Activated CD4-positive, alpha-beta T cell treated with anti-CD3 and anti-CD28 coated beads for 48 hours (primary cell): Measurements from ENCODE around the gene PARD6G.

Source experiments
- DNase-seq: peaks from one replicate; pipeline ENCODE4 v3.0.0-alpha.2; 2020

Gene PARD6G

DNA sequence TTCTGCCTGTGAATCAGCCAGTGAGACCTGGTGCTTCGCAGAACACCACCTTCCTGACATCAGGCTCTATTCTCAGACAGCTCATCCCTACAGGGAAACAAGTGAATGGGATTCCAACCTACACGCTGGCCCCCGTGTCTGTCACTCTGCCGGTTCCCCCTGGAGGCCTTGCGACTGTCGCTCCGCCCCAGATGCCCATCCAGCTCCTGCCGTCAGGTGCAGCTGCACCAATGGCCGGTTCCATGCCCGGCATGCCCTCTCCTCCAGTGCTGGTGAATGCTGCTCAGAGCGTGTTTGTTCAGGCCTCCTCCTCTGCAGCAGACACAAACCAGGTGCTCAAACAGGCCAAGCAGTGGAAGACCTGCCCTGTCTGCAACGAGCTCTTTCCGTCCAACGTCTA, 110.2 kb downstream of the PARD6G start:
- no peak for DNase-seq

DNA sequence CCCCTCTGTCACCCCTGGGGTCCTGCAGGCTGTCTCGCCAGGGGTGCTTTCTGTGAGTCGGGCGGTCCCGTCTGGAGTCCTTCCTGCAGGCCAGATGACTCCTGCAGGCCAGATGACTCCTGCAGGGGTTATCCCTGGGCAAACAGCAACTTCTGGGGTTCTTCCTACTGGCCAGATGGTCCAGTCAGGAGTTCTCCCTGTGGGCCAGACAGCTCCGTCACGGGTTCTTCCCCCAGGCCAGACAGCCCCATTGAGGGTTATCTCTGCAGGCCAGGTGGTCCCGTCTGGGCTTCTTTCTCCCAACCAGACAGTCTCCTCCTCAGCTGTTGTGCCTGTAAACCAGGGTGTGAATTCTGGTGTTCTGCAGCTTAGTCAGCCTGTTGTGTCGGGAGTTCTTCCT, 110.6 kb downstream of the PARD6G start:
- no peak for DNase-seq

DNA sequence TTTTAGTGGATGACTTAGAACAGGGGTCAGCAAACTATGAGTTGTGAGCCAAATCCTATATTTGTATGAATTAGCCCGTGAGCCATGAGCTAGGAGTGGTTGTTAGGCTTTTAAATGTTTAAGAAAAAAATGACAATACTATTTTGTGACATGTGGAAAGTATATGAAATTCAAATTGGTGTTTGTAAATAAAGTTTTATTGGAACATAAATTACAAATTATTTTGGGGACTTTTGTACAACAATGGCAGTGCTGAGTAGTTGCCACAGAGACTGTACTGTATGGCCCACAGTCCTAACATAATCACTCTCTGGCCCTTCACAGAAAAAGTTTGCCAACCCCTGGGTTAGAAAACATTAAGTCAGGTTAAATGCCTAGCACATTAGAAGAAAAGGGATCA, 112.2 kb downstream of the PARD6G start:
- DNase-seq, result no peak

DNA sequence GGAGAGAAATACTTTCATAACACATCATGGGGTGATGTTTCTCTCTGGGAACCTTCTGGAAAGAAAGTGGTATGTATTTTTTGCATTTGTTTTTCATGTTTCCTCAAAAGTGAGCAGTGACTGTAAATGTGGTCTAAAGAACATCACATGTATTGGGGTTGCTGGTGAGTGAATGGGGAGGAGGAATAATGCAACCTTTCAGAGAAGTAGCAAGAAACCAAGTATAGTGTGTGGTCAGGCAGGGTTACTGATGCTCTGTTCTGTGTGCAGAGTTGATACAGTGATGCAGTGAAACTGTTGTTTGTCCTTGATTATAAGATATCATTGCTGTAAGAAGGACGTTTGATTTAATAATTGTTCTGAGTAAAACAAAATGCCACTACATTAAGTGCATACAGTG, 114.2 kb downstream of the PARD6G start:
- DNase-seq, result no peak

DNA sequence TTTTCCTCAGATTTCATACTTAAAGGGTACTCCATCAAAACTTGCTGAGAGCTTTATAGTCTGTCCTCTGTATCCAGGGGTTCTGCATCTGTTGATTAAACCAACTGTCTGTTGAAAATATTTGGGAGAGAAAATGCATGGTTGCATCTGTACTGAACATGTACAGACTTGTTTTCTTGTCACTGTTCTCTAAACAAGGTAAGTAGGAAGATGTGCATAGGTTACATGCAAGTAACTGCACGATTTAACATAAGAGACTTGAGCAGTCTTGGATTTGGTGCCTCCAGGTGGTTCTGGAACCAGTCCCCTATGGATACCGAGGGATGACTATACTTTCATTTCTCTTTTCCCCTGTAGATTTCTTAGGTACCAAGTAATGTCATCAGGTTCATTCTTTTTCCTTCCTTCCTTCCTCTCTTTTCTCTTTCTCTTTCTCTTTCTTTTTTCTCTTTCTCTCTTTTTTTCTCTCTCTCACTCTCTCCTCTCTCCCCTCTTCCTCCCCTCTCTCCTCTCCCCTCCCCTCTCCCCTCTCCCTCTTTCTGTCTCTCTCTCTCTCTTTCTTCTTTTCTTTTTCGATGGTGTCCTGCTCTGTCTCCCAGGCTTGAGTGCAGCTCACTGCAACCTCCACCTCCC, 115.0 kb downstream of the PARD6G start:
- DNase-seq, result no peak

DNA sequence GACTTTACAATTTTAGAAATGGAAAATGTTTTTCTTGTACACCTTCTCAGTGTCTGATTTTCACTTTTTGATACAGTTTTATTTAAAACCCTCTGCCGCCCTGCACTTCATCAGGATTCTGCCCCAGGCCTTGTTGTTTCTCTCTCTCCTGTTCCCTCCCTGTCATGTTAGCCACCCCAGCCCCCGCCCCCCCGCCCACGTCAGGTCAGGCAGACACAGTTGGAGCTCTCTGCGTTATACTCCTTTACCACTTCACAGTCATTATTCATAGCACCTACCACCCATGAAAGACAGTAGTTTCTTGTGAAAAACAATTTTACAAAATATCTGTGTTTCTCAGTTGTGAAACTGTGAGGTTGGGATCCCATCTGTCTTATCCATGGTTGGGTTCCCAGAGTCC, 116.8 kb downstream of the PARD6G start:
- no peak for DNase-seq

DNA sequence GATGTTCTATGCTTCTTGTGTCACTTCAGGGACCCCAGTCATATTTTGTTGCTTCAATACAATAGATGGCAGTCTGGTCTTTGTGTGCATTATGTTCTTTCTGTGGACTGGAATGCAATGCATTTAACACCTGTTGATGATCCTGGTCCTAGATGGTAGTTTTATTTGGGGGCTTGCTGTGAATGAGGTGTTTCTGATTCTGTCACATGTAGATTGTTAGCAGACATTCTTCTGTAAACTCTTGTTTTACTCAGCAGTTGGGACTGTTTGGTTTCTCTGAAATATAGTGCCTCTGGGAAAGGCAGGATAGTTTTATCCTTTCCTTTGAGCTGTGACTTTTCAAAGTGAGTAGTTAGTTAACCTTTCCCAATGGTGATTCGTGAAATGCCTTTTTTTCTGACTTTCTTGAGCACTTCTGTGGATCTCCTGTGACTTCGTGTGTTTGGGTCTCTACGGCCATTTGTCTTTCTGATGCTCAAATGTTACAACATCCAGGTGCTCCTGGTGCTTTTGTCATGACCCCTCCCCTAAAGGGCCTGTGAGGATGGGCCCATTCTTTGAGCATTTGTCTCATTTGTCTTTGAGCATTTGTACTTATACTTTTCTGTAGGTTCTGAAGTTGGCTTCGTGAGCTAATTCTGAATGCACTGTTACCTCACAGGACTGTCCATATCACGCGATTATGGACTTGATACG, 117.5 kb downstream of the PARD6G start:
- no peak for DNase-seq

DNA sequence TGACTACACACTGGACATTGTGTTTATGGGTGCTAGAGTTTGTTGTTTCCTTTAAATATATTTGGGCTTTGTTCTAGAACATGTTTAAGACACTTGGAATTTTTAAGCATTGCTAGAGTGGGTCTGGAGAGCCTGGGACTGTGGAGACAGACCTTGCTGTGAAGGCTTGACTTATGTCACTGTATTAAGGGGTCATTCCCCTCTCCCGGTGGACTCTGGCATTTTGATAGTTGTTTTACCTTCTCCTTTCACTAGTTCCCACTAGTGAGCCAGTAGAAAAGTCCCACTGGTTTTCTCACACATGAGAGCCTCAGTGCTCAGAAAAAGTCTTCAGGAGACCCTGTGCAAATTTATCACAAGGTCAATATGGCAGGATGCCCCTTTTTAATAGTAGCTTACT, 119.7 kb downstream of the PARD6G start:
- no peak for DNase-seq

DNA sequence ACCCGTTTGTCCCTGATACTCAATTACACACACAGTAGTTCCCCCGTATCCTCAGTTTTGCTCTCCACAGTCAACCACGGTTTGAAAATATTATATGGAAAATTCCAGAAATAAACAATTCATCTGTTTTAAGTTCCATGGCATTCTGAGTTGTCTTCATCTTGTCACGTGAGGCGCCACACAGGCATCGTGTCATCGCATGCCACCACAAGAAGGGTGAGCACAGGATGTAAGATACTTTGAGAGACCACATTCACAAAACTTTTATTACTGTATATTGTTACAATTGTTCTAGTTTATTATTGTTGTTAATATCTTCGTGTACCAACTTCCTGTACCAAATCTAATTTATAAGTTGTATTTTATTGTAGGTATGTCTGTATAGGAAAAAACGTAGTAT, 120.5 kb downstream of the PARD6G start:
- DNase-seq, result no peak

DNA sequence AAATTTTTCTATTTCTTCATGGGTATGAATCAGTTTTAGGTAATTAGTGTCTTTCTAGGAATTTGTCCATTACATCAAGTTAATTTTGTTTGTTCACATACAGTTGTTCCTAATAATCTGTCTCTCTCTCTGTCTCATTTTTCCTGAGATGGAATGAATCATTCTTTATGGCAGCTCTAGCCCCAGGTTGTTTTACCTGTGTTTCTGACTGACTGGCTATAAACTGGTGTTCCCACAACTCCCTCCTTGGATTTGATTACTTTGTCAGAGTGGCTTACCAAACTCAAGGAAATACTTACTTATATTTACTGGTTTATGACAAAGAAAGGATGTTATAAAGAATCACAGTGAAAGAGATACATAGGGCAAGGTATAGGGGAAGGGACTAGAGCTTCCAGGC, 123.2 kb downstream of the PARD6G start:
- DNase-seq, result no peak

DNA sequence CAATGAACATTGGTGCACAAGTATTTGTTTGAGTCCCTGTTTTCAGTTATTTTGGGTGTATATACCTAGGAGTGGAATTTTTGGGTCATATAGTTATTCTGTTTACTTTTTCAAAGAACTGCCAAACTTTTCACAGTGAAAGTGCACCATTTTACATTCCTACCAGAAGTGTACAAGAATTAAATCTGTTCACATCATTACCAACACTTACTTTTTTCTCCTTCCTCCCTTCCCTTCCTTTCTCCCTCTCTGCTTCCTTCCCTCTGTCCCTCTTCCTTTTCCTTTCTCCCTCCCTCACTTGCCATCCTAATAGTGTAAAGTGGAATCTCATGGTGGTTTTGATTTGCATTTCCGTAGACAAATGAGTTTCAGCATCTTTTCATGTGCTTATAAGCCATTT, 126.4 kb downstream of the PARD6G start:
- no peak for DNase-seq

DNA sequence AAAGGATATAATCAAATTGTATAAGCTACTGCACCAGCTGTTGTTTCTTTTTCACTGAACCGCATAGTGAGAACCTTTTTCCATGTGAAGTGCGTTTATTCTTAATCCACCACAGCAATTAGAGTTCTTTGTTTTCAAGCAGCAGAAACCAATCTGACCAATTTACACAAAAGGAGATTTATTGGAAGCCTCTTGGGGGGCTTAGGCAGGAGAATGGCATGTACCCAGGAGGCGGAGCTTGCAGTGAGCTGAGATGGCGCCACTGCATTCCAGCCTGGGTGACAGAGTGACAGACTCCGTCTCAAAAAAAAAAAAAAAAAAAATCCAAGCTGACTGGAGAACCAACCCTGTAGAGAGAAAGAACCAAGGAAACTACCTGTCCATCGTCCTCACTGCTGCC, 128.2 kb downstream of the PARD6G start:
- DNase-seq, result no peak

DNA sequence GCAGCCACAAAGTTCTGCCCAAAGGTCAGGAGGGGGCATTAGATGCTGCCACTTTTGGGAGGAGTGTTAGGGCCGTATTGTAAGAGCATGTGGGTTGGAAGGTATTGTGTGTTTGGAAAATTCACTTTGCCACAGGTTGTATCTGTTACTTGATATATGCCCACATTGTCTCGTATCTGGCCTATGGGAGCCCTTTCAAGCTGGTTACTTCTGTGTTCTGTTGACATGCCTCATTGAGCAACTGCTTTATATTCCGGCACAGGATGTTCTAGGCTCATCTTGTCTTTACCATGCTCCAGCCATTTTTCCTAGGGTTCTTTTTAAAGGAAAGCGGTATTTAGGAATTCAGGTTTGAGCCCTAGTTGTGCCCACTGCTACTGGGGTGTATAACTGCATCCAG, 132.3 kb downstream of the PARD6G start:
- DNase-seq, result no peak

DNA sequence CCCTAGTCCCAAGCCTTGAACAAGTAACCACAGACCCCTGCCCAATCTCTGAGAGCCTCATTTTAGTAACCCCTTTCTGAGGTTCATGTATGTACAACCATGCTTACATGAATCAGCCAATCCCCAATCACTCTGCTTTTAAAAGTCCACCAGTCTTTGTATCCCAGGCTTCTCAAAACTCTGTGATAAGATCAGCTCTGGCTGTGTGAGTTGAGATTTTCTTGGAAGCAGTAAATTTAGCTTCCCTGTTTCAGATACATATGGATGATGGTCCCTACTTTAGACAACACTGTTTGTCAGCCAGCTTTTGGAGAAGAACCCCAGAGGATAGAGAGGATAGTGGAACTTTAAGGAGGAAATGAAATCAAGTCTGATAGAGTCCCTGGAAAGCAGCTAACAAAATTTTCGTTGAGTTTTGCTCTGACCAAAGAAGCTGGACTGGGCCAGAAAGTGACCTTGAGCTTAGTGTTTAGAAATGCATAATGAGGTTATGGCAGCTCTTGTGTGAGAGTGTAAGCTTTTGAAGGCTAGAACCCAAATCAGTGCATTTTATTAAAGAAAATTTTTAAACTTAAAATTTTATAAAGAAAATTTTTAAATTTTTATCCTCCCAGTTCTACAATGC, 134.6 kb downstream of the PARD6G start:
- DNase-seq, result no peak

DNA sequence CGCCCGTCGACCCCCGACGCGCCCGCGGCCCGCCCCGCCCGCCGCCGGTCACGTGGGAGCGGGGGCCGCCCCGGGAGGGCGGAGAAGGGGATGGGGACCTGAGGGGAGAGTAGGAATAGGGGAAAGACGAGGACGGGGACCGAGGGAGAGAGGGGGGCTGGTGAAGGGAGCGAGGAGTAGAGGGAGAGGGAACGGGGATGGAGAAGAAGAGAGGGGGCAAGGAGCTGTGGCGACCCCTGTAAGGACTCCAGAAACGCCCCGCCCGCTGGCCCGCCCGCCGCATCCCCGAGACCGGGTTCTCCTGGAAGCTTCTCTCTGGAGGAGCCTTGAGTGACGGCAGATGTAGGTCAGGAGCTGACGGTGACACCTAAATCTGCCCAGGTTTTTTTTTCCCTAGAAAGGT, 137.6 kb downstream of the PARD6G start:
- DNase-seq, result peak; percentile 49

DNA sequence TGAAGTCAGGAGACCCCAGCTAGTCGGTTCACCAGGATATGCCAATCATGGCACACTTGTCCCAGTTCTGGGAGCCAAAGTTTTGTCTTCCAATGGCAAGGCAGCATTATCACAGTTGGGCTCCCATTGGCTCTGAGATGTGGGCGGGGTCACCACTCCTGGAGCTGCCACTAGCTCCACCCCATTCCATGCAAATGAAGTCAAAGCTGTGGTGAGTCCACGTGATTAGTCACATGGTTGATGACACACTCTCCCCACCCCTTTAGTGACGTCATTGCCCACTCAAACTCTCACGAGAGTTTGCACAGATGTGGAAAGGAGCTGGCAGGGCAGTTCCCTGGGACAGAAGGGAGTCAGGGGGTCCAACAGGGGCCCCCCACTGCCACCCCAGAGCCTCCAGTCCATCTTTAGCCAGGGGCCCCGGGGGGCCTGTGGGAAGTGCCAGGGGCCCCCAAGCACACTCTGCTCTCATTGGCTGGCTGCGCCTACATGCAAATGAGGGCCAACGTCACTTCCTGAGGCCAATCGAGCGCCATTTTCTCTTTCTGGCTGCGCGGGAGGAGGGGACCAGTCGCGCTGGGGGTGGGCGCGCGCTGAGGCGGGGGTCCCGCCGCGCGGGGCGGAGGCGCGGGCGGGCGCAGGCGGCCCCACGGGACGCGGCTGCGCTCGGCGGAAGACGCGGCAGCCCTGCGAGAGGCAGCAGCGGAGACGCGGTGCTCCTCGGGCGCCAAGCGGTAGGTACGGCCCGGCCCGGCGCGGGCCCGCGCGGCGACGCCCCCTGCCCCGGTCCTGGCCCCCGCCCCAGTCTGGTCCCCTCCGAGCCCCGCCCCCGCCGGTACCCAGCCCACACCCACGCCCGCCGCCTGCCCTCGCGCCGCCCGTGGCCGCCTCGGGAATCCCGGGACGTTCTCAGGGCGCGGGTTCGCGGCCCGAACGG, 138.3 kb downstream of the PARD6G start, which contains the start of gene ADNP2:
Gene ADNP2 (plus strand): TSS at position 524 of the 937 bp plus-strand sequence. CDS start 8,281 bp downstream, outside the sequence.
- DNase-seq, result peak; percentile 93

DNA sequence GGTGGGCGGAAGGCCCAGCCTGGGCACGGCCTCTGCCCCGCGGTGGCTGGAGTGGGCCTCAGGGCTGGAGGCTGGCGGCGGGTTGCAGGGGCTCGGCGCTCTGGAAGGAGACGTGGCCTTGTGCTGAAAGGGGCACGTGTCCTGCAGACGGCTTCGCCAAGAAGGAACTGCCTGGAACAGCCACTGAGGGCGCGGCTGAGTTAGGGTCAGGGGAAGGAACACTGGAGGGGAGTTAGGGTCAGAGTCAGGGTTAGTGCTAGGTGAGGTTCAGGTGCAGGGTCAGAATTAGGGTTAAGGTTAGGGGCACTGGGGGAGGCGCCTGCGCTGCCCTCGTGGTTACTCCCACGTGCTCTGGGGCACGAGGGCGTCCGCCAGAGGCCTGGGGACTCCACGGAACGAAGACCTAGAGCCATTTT, 139.2 kb downstream of the PARD6G start:
- DNase-seq, result no peak

DNA sequence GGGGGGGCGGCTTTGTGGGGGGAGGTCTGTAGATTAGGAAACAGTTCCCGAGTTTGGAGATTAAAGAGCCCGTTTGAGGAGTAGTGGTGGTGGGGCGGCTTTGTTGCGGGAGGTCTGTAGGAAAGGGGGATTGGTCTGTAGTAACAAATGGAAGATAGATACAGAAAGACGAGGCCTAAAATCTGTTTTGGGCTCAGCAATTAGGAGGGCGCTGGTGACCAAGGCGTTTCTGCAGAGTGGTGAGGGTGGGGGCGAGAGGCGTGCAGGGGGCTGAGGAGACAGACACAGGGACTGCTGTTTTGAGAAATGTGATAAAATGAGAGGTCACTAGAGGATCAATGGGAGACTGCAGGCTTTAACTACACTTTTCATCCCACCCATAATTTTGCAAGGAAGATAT, 139.9 kb downstream of the PARD6G start:
- DNase-seq, result no peak
